Measurements from ENCODE around the gene RAD50. TPM values are rescaled to one million over a fixed set of nuclear protein-coding genes. Genes with fewer than 3 reads are reported as not detected.

RAD50 gene
- total and polyA plus RNA-seq, 7 experiments from 2014 or later = 14.8 to 35.4 (median 25.2) TPM

GRCh38 chr5:132526290-132526973, 30.3 kb upstream of the RAD50 start:
- no peak overlapping the region for H3K4me3 ChIP-seq (ENCODE audit: low read length)
- DNase-seq = peak in 8 of 9 donors; percentile 14 to 67 (median 50)
- H3K27ac Mint-ChIP-seq = no peak overlapping the region
- peaks cover 12 to 51% (median 16%) of the 10 kb centered on the region in 7 donors for H3K4me1 Mint-ChIP-seq
- no peaks in the 10 kb centered on the region for H3K9me3 ChIP-seq (ENCODE audit: control insufficient read depth in 2 of 3, low read length in 3 of 3)
- ATAC-seq = peak; percentile 81
- no peaks in the 10 kb centered on the region for H3K9me3 Mint-ChIP-seq
- H3K27me3 ChIP-seq (ENCODE audit: control insufficient read depth in 2 of 2, insufficient read depth in 2 of 2, low read length in 2 of 2) = no peaks in the 10 kb centered on the region
- peaks cover 0 to 7% (median 0%) of the 10 kb centered on the region in 5 donors for H3K36me3 Mint-ChIP-seq
- H3K36me3 ChIP-seq (ENCODE audit: control insufficient read depth in 2 of 3, insufficient read depth in 3 of 3, low read length in 3 of 3) = no peaks in the 10 kb centered on the region
- H3K4me3 Mint-ChIP-seq = peak overlapping the region in 1 of 10 donors; percentile 15
- POLR2A ChIA-PET = interaction anchor here (0.6 to 2.1 kb wide), 2 partner anchors 30 to 294 kb away, joined by 3 to 5 read pairs; partner anchors contain the start of gene RAD50
- CTCF ChIA-PET = interaction anchor here (0.5 to 3.0 kb wide), 7 partner anchors 20 to 1296 kb away, joined by 3 to 22 read pairs (median 3); no protein-coding TSS in a partner anchor
- intact Hi-C loops (cut with micrococcal nuclease) = loop anchor here (1.0 to 10.0 kb wide), 11 partner anchors 30 to 358 kb away; partner anchors contain the start of gene RAD50 (in 1 of the 2)
- H3K4me1 ChIP-seq (ENCODE audit: control insufficient read depth in 2 of 2, insufficient read depth in 2 of 2, low read length in 2 of 2) = peaks cover 4% of the 10 kb centered on the region in 2 donors
- peaks cover 0 to 1% (median under 1%) of the 10 kb centered on the region in 5 donors for H3K27me3 Mint-ChIP-seq
- no peak overlapping the region for H3K27ac ChIP-seq (ENCODE audit: low read depth, low read length)

- POLR2A ChIA-PET = interaction anchor here (0.6 to 2.1 kb wide), 2 partner anchors 30 to 293 kb away, joined by 3 to 5 read pairs; partner anchors contain the start of gene RAD50
- ATAC-seq (peak; percentile 62), DNase-seq (no peak)
- intact Hi-C loops (cut with micrococcal nuclease) = loop anchor here (1.0 to 10.0 kb wide), 11 partner anchors 29 to 358 kb away; partner anchors contain the start of gene RAD50 (in 1 of the 2)
- Histone ChIP-seq H3K4me3 (ENCODE audit: low read length) (no peak overlapping the region), H3K9me3 (ENCODE audit: control insufficient read depth in 2 of 3, low read length in 3 of 3) (no peaks in the 10 kb centered on the region), H3K36me3 (ENCODE audit: control insufficient read depth in 2 of 3, insufficient read depth in 3 of 3, low read length in 3 of 3) (no peaks in the 10 kb centered on the region), H3K27ac (ENCODE audit: low read depth, low read length) (no peak overlapping the region), H3K4me1 (ENCODE audit: control insufficient read depth in 2 of 2, insufficient read depth in 2 of 2, low read length in 2 of 2) (peaks cover 4% of the 10 kb centered on the region in 2 donors), H3K27me3 (ENCODE audit: control insufficient read depth in 2 of 2, insufficient read depth in 2 of 2, low read length in 2 of 2) (no peaks in the 10 kb centered on the region)
- peaks cover 0 to 4% (median 0%) of the 10 kb centered on the region in 5 donors for H3K36me3 Mint-ChIP-seq
- no peak overlapping the region for H3K27ac Mint-ChIP-seq
- peaks cover 12 to 50% (median 16%) of the 10 kb centered on the region in 7 donors for H3K4me1 Mint-ChIP-seq
- no peak overlapping the region for H3K4me3 Mint-ChIP-seq
- no peaks in the 10 kb centered on the region for H3K9me3 Mint-ChIP-seq
- CTCF ChIA-PET = interaction anchor here (0.7 to 3.0 kb wide), 5 partner anchors 20 to 1295 kb away, joined by 3 to 22 read pairs (median 3); no protein-coding TSS in a partner anchor
- peaks cover 0 to 8% (median 6%) of the 10 kb centered on the region in 5 donors for H3K27me3 Mint-ChIP-seq
Observed at GRCh38 chr5:132526974-132527564, 29.7 kb upstream of the RAD50 start.

- no peak for DNase-seq
- Histone ChIP-seq H3K27me3 (ENCODE audit: control insufficient read depth in 2 of 2, insufficient read depth in 2 of 2, low read length in 2 of 2) (no peaks in the 10 kb centered on the region), H3K27ac (ENCODE audit: low read depth, low read length) (no peak overlapping the region), H3K4me1 (ENCODE audit: control insufficient read depth in 2 of 2, insufficient read depth in 2 of 2, low read length in 2 of 2) (peaks cover 4% of the 10 kb centered on the region in 2 donors), H3K36me3 (ENCODE audit: control insufficient read depth in 2 of 3, insufficient read depth in 3 of 3, low read length in 3 of 3) (no peaks in the 10 kb centered on the region), H3K9me3 (ENCODE audit: control insufficient read depth in 2 of 3, low read length in 3 of 3) (no peaks in the 10 kb centered on the region), H3K4me3 (ENCODE audit: low read length) (no peak overlapping the region)
- peaks cover 0 to 3% (median 0%) of the 10 kb centered on the region in 5 donors for H3K36me3 Mint-ChIP-seq
- ChIA-PET POLR2A (interaction anchor here (0.6 kb wide), 1 partner anchor 298 kb away, joined by 3 read pairs; no protein-coding TSS in a partner anchor), CTCF (interaction anchor here (0.8 to 3.0 kb wide), 2 partner anchors 293 to 964 kb away, joined by 11 to 22 read pairs; no protein-coding TSS in a partner anchor)
- no peaks in the 10 kb centered on the region for H3K9me3 Mint-ChIP-seq
- peaks cover 12 to 49% (median 16%) of the 10 kb centered on the region in 7 donors for H3K4me1 Mint-ChIP-seq
- no peak overlapping the region for H3K4me3 Mint-ChIP-seq
- intact Hi-C loops (cut with micrococcal nuclease) = loop anchor here (5.0 to 10.0 kb wide), 5 partner anchors 49 to 357 kb away; no protein-coding TSS in a partner anchor
- peaks cover 0 to 12% (median 7%) of the 10 kb centered on the region in 5 donors for H3K27me3 Mint-ChIP-seq
- no peak for ATAC-seq
- peak overlapping the region in 1 of 9 donors; percentile 4 for H3K27ac Mint-ChIP-seq
Observed at GRCh38 chr5:132528021-132528420, 28.8 kb upstream of the RAD50 start.

GRCh38 chr5:132528866-132529634, 27.7 kb upstream of the RAD50 start:
- ChIA-PET POLR2A (no interaction called here), CTCF (interaction anchor here (0.8 kb wide), 1 partner anchor 965 kb away, joined by 11 read pairs; no protein-coding TSS in a partner anchor)
- Histone ChIP-seq H3K4me3 (ENCODE audit: low read length) (no peak overlapping the region), H3K27ac (ENCODE audit: low read depth, low read length) (no peak overlapping the region), H3K9me3 (ENCODE audit: control insufficient read depth in 2 of 3, low read length in 3 of 3) (no peaks in the 10 kb centered on the region), H3K4me1 (ENCODE audit: control insufficient read depth in 2 of 2, insufficient read depth in 2 of 2, low read length in 2 of 2) (peaks cover 4% of the 10 kb centered on the region in 2 donors), H3K27me3 (ENCODE audit: control insufficient read depth in 2 of 2, insufficient read depth in 2 of 2, low read length in 2 of 2) (no peaks in the 10 kb centered on the region), H3K36me3 (ENCODE audit: control insufficient read depth in 2 of 3, insufficient read depth in 3 of 3, low read length in 3 of 3) (no peaks in the 10 kb centered on the region)
- ATAC-seq = peak; percentile 72
- H3K4me1 Mint-ChIP-seq = peaks cover 12 to 49% (median 16%) of the 10 kb centered on the region in 7 donors
- DNase-seq = peak in 1 of 9 donors; percentile 14
- H3K27ac Mint-ChIP-seq = peak overlapping the region in 1 of 9 donors; percentile 73
- H3K36me3 Mint-ChIP-seq = peaks cover 0 to 3% (median 0%) of the 10 kb centered on the region in 5 donors
- intact Hi-C loops (cut with micrococcal nuclease) = loop anchor here (5.0 to 10.0 kb wide), 5 partner anchors 48 to 356 kb away; no protein-coding TSS in a partner anchor
- no peaks in the 10 kb centered on the region for H3K9me3 Mint-ChIP-seq
- H3K27me3 Mint-ChIP-seq = peaks cover 0 to 12% (median 7%) of the 10 kb centered on the region in 5 donors
- peak overlapping the region in 2 of 10 donors; percentile 28 to 39 for H3K4me3 Mint-ChIP-seq

- Histone ChIP-seq H3K27ac (ENCODE audit: low read depth, low read length) (no peak overlapping the region), H3K27me3 (ENCODE audit: control insufficient read depth in 2 of 2, insufficient read depth in 2 of 2, low read length in 2 of 2) (no peaks in the 10 kb centered on the region), H3K36me3 (ENCODE audit: control insufficient read depth in 2 of 3, insufficient read depth in 3 of 3, low read length in 3 of 3) (no peaks in the 10 kb centered on the region), H3K4me1 (ENCODE audit: control insufficient read depth in 2 of 2, insufficient read depth in 2 of 2, low read length in 2 of 2) (peaks cover 4% of the 10 kb centered on the region in 2 donors), H3K9me3 (ENCODE audit: control insufficient read depth in 2 of 3, low read length in 3 of 3) (no peaks in the 10 kb centered on the region), H3K4me3 (ENCODE audit: low read length) (no peak overlapping the region)
- Mint-ChIP-seq H3K9me3 (no peaks in the 10 kb centered on the region), H3K36me3 (peaks cover 0 to 3% (median 0%) of the 10 kb centered on the region in 5 donors), H3K27me3 (peaks cover 0 to 27% (median 18%) of the 10 kb centered on the region in 5 donors), H3K4me1 (peaks cover 12 to 31% (median 13%) of the 10 kb centered on the region in 7 donors), H3K27ac (no peak overlapping the region), H3K4me3 (no peak overlapping the region)
- ChIA-PET CTCF (interaction anchor here (0.7 kb wide), 1 partner anchor 21 kb away, joined by 3 read pairs; no protein-coding TSS in a partner anchor), POLR2A (interaction anchor here (0.7 kb wide), 1 partner anchor 24 kb away, joined by 3 read pairs; no protein-coding TSS in a partner anchor)
- ATAC-seq = no peak
- DNase-seq = no peak
- intact Hi-C loops (cut with micrococcal nuclease) = no loop called here
Observed at GRCh38 chr5:132530946-132531345, 25.8 kb upstream of the RAD50 start.

GRCh38 chr5:132539716-132540115, 17.1 kb upstream of the RAD50 start:
- Histone ChIP-seq H3K27ac (ENCODE audit: low read depth, low read length) (no peak overlapping the region), H3K27me3 (ENCODE audit: control insufficient read depth in 2 of 2, insufficient read depth in 2 of 2, low read length in 2 of 2) (no peaks in the 10 kb centered on the region), H3K4me1 (ENCODE audit: control insufficient read depth in 2 of 2, insufficient read depth in 2 of 2, low read length in 2 of 2) (no peaks in the 10 kb centered on the region), H3K4me3 (ENCODE audit: low read length) (no peak overlapping the region), H3K36me3 (ENCODE audit: control insufficient read depth in 2 of 3, insufficient read depth in 3 of 3, low read length in 3 of 3) (no peaks in the 10 kb centered on the region), H3K9me3 (ENCODE audit: control insufficient read depth in 2 of 3, low read length in 3 of 3) (no peaks in the 10 kb centered on the region)
- H3K27ac Mint-ChIP-seq = no peak overlapping the region
- ChIA-PET POLR2A (no interaction called here), CTCF (no interaction called here)
- no peak for ATAC-seq
- DNase-seq = no peak
- H3K4me3 Mint-ChIP-seq = no peak overlapping the region
- H3K4me1 Mint-ChIP-seq = peaks cover 0 to 23% (median 0%) of the 10 kb centered on the region in 7 donors
- no peaks in the 10 kb centered on the region for H3K9me3 Mint-ChIP-seq
- intact Hi-C loops (cut with micrococcal nuclease) = no loop called here
- H3K27me3 Mint-ChIP-seq = peaks cover 0 to 20% (median 15%) of the 10 kb centered on the region in 5 donors
- H3K36me3 Mint-ChIP-seq = peaks cover 0 to 2% (median 0%) of the 10 kb centered on the region in 5 donors

Data from naive thymus-derived CD4-positive, alpha-beta T cell (primary cell).